ENCODE data around the gene CNKSR2.

DNA sequence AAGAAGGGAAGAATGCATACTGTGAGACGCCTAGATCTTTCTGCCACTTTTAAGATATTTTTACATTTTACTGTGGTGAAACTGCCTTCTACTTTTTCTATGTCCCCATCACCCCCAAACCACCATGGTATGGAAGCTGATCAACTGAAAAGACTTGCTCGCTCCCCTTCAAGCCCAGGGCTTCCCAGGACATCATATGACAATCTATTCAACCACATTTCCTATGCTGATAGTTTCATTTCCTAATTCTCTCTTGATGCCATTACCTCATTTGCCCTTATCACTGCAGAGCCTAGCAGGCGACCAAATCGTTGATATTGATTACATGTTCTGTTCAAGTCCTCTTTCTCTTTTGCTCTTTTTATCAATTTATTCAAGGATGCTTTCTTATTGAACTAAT lies 324.1 kb downstream of the CNKSR2 start:
- TF ChIP-seq EZH2phosphoT487 (IDR thresholded peaks at IDR 0.05; ENCODE audit: low read depth, severe bottlenecking, unreplicated experiment): no peak
- TF ChIP-seq, protein P1, sequence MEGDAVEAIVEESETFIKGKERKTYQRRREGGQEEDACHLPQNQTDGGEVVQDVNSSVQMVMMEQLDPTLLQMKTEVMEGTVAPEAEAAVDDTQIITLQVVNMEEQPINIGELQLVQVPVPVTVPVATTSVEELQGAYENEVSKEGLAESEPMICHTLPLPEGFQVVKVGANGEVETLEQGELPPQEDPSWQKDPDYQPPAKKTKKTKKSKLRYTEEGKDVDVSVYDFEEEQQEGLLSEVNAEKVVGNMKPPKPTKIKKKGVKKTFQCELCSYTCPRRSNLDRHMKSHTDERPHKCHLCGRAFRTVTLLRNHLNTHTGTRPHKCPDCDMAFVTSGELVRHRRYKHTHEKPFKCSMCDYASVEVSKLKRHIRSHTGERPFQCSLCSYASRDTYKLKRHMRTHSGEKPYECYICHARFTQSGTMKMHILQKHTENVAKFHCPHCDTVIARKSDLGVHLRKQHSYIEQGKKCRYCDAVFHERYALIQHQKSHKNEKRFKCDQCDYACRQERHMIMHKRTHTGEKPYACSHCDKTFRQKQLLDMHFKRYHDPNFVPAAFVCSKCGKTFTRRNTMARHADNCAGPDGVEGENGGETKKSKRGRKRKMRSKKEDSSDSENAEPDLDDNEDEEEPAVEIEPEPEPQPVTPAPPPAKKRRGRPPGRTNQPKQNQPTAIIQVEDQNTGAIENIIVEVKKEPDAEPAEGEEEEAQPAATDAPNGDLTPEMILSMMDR (IDR thresholded peaks at IDR 0.05; ENCODE audit: poor library complexity): no peak

All from hepatocyte (in vitro differentiated cells).